ENCODE data around the gene SELENOM.

SELENOM gene

GRCh38 chr22:31056986-31057599, 50.3 kb downstream of the SELENOM start:
- peak; percentile 75 for DNase-seq (ENCODE audit: low read depth)
- no peak for TF ChIP-seq CTCF (conservative IDR thresholded peaks at IDR 0.05; ENCODE audit: low read depth, low read length)
- H3K4me3 ChIP-seq (ENCODE audit: low read length) = no peak overlapping the region

- TF ChIP-seq CTCF (conservative IDR thresholded peaks at IDR 0.05; ENCODE audit: low read depth, low read length) = no peak
- no peak overlapping the region for H3K4me3 ChIP-seq (ENCODE audit: low read length)
- peak; percentile 99 for DNase-seq (ENCODE audit: low read depth)
Measured at GRCh38 chr22:31055635-31056159, 51.7 kb downstream of the SELENOM start.

- no peak for TF ChIP-seq CTCF (conservative IDR thresholded peaks at IDR 0.05; ENCODE audit: low read depth, low read length)
- no peak for DNase-seq (ENCODE audit: low read depth)
- no peak overlapping the region for H3K4me3 ChIP-seq (ENCODE audit: low read length)
Measured at GRCh38 chr22:31055117-31055634, 52.2 kb downstream of the SELENOM start.

Data from retinal pigment epithelial cell (primary cell).